OCI-M1 (cell line): ENCODE measurements around the gene RRP7A.
"Not testable (repeated sequence)": the region's sequence is repeated elsewhere in the genome, so short reads cannot be mapped to it uniquely, and the experiment has no call there.

Source experiments
- DNase-seq: peaks from one replicate; lab custom pipeline; 2025; lab: John Stamatoyannopoulos, UW

RRP7A gene

GRCh38 chr22:42536166-42536565, 16.6 kb upstream of the RRP7A start:
- no peak for DNase-seq

- not testable (repeated sequence) for DNase-seq
Measured at GRCh38 chr22:42535082-42535731, 15.6 kb upstream of the RRP7A start.

- DNase-seq: no peak
Measured at GRCh38 chr22:42533638-42533977, 14.0 kb upstream of the RRP7A start.

- not testable (repeated sequence) for DNase-seq
Measured at GRCh38 chr22:42531401-42532084, 11.9 kb upstream of the RRP7A start.

- not testable (repeated sequence) for DNase-seq
Measured at GRCh38 chr22:42529435-42529834, 9.8 kb upstream of the RRP7A start.

GRCh38 chr22:42528591-42529307, 9.2 kb upstream of the RRP7A start:
- DNase-seq: no peak

- DNase-seq: no peak
Measured at GRCh38 chr22:42522546-42522945, 3.0 kb upstream of the RRP7A start.

- no peak for DNase-seq
Measured at GRCh38 chr22:42521228-42521546, 1.6 kb upstream of the RRP7A start.

GRCh38 chr22:42518638-42519524, 715 bp downstream of the RRP7A start:
- not testable (repeated sequence) for DNase-seq

GRCh38 chr22:42517103-42517502, 2.5 kb downstream of the RRP7A start:
- not testable (repeated sequence) for DNase-seq

GRCh38 chr22:42515896-42516295, 3.7 kb downstream of the RRP7A start:
- no peak for DNase-seq

- not testable (repeated sequence) for DNase-seq
Measured at GRCh38 chr22:42515304-42515703, 4.3 kb downstream of the RRP7A start.

- DNase-seq: not testable (repeated sequence)
Measured at GRCh38 chr22:42514331-42514730, 5.3 kb downstream of the RRP7A start.

- DNase-seq: peak; percentile 4
Measured at GRCh38 chr22:42512273-42512990, 7.2 kb downstream of the RRP7A start.

- no peak for DNase-seq
Measured at GRCh38 chr22:42511401-42511891, 8.2 kb downstream of the RRP7A start.

GRCh38 chr22:42509548-42509947, 10.0 kb downstream of the RRP7A start:
- DNase-seq: no peak

- DNase-seq: not testable (repeated sequence)
Measured at GRCh38 chr22:42508975-42509364, 10.6 kb downstream of the RRP7A start.

GRCh38 chr22:42508327-42508974, 11.1 kb downstream of the RRP7A start:
- not testable (repeated sequence) for DNase-seq

- no peak for DNase-seq
Measured at GRCh38 chr22:42500836-42501179, 18.8 kb downstream of the RRP7A start.

- no peak for DNase-seq
Measured at GRCh38 chr22:42500161-42500835, 19.3 kb downstream of the RRP7A start.
